ENCODE results near the gene PDE1C. TPM values are rescaled to one million over a fixed set of nuclear protein-coding genes. Genes with fewer than 3 reads are reported as not detected.
A peak's percentile ranks its signal among the peaks of the same experiment; 100 is the strongest.

Gene PDE1C
- total and polyA plus RNA-seq, 2 of the 4 experiments (the other 2 are of a cell fraction), result 14.2 to 61.5 TPM

- Histone ChIP-seq H4K5ac (ENCODE audit: low read depth, low read length) (no peak overlapping the region), H3K14ac (replicated peaks; ENCODE audit: low read depth, low read length) (no peak overlapping the region), H3K18ac (ENCODE audit: low read depth, low read length) (peak overlapping the region; percentile 40; the same call in 1 of the 2 replicates), H3K79me1 (ENCODE audit: low read depth in 1 of 2, low read length in 2 of 2) (peaks cover 3 to 17% of the 10 kb centered on the region in 2 experiments; a peak in 3 of 4 replicates), H3K9me3 (ENCODE audit: control insufficient read depth, insufficient read depth, low read length) (no peaks in the 10 kb centered on the region), H2AFZ (replicated peaks; ENCODE audit: low read length, poor library complexity) (peak overlapping the region; percentile 40), H2AK5ac (ENCODE audit: low read depth, low read length) (peak overlapping the region; percentile 63; the same call in 1 of the 2 replicates), H3K9ac (ENCODE audit: low read depth, low read length) (no peak overlapping the region), H2BK20ac (ENCODE audit: low read depth, low read length) (peak overlapping the region; percentile 41; the same call in 1 of the 2 replicates), H3K4me3 (ENCODE audit: insufficient read depth, low read depth, low read length) (no peak overlapping the region), H2BK5ac (ENCODE audit: low read depth, low read length, poor library complexity, severe bottlenecking) (peak overlapping the region; percentile 68), H3K4me2 (ENCODE audit: low read depth, low read length) (no peak overlapping the region), H3K4me1 (ENCODE audit: control insufficient read depth, insufficient read depth, low read length) (peaks cover 10% of the 10 kb centered on the region; the same call in 1 of the 2 replicates), H3K9me1 (ENCODE audit: insufficient read depth, low read length) (peaks cover 9% of the 10 kb centered on the region), H4K20me1 (ENCODE audit: insufficient read depth, low read length) (no peaks in the 10 kb centered on the region), H2BK15ac (ENCODE audit: low read depth, low read length) (no peak overlapping the region; the same call in 2 of the 3 replicates), H3K4ac (ENCODE audit: low read depth, low read length) (peak overlapping the region; percentile 58), H4K91ac (ENCODE audit: insufficient read depth, low read depth, low read length) (no peak overlapping the region), H2AK9ac (replicated peaks; ENCODE audit: low read depth, low read length, poor library complexity) (no peak overlapping the region), H3K27ac (ENCODE audit: insufficient read depth, low read length) (no peak overlapping the region), H3K27me3 (ENCODE audit: control insufficient read depth, insufficient read depth, low read length) (no peaks in the 10 kb centered on the region), H3K56ac (ENCODE audit: extremely low read depth, insufficient read depth, low read length) (no peak overlapping the region), H3K36me3 (ENCODE audit: control insufficient read depth, insufficient read depth, low read length) (no peaks in the 10 kb centered on the region), H3K23ac (ENCODE audit: low read depth, low read length) (0 out of 2 replicates have a peak overlapping the region, but pooled peaks have one; percentile 12), H4K8ac (ENCODE audit: low read depth in 2 of 2, low read length in 2 of 2) (peak overlapping the region in 1 of 2 experiments; percentile 60; a peak in 2 of 4 replicates), H2BK120ac (ENCODE audit: low read depth, low read length) (peak overlapping the region; percentile 59)
- no TSS peak for BruUV-seq (replicated peaks)
- POLR2A ChIA-PET (ENCODE audit: unreplicated experiment), result no interaction called here
- WGBS, 2 experiments (ENCODE audit: extremely low coverage in 2 of 2, insufficient read length in 1 of 2), result 60% methylated on average over 1 of the region's 3 CpGs; no CpG with 5 or more reads in 1 of the 2 experiments
- CTCF ChIA-PET, result no interaction called here
- peak; percentile 40 for DNase-seq
- TF ChIP-seq RAD21 (IDR thresholded peaks at IDR 0.05; ENCODE audit: low read length), result no peak
- TF ChIP-seq NFE2L2 (IDR thresholded peaks at IDR 0.05; ENCODE audit: low read depth, low read length), result no peak
- no peak for TF ChIP-seq BHLHE40 (IDR thresholded peaks at IDR 0.05; ENCODE audit: low read depth, low read length)
- no peak for TF ChIP-seq FOS (IDR thresholded peaks at IDR 0.05; ENCODE audit: low read depth, low read length)
- no peak for TF ChIP-seq CEBPB (IDR thresholded peaks at IDR 0.05; ENCODE audit: low read depth, low read length)
- TF ChIP-seq USF2 (IDR thresholded peaks at IDR 0.05; ENCODE audit: low read depth, low read length), result no peak
- no peak for TF ChIP-seq RCOR1 (IDR thresholded peaks at IDR 0.05; ENCODE audit: insufficient replicate concordance, low read length)
- no peak for TF ChIP-seq CTCF (conservative IDR thresholded peaks at IDR 0.05; ENCODE audit: low read depth, low read length)
- TF ChIP-seq RFX5 (IDR thresholded peaks at IDR 0.05; ENCODE audit: low read depth, low read length), result no peak
- TF ChIP-seq MXI1 (IDR thresholded peaks at IDR 0.05; ENCODE audit: borderline replicate concordance, low read depth, low read length), result no peak
- TF ChIP-seq CHD1 (IDR thresholded peaks at IDR 0.05; ENCODE audit: low read depth, low read length), result no peak
- TF ChIP-seq ELK1 (IDR thresholded peaks at IDR 0.05; ENCODE audit: borderline replicate concordance, low read depth, low read length), result no peak
- no peak for TF ChIP-seq MAFK (IDR thresholded peaks at IDR 0.05; ENCODE audit: low read depth, low read length)
- no peak for TF ChIP-seq MAZ (IDR thresholded peaks at IDR 0.05; ENCODE audit: borderline replicate concordance, low read depth, low read length)
- no peak for TF ChIP-seq POLR2A (IDR thresholded peaks at IDR 0.05; ENCODE audit: low read depth, low read length)
- TF ChIP-seq SMC3 (IDR thresholded peaks at IDR 0.05; ENCODE audit: low read depth, low read length), result no peak
- ATAC-seq (ENCODE audit: low read depth), result peak; percentile 38; the same call in 1 of the 2 replicates
- intact Hi-C loops (cut with micrococcal nuclease) (no loop called here), in situ Hi-C loops (cut with MboI; ENCODE audit: low sequenced_read_pairs) (no loop called here), dilution Hi-C loops (cut with HindIII; ENCODE audit: low sequenced_read_pairs, unreplicated experiment) (no loop called here)
Measured at GRCh38 chr7:31991846-31992245, 78.4 kb downstream of the PDE1C start.

All from IMR-90 (cell line).